GM18951 (cell line): Measurements from ENCODE around the gene P4HTM.

ENCODE experiments used
- POLR2A ChIP-seq: IDR thresholded peaks from 4 replicates; pipeline ENCODE4 v1.6.1; 2011; ENCODE audit warnings: mild to moderate bottlenecking; ENCODE audit not compliant: insufficient read length, insufficient read depth; ENCODE audit errors: extremely low read depth
- in situ Hi-C: fragments of 300-500 bp; cut with MboI; formaldehyde crosslinking; loops from one replicate; pipeline ENCODE4 v1.12.0; 2022; ENCODE audit warnings: low sequenced_read_pairs, mixed read lengths, inconsistent platforms; ENCODE audit not compliant: unreplicated experiment

P4HTM gene

GRCh38 chr3:48996640-48997039 is 6.6 kb downstream of the P4HTM start:
- in situ Hi-C loops: no loop called here

GRCh38 chr3:48997102-48997635 is 7.1 kb downstream of the P4HTM start:
- in situ Hi-C loops: no loop called here
- no peak for TF ChIP-seq POLR2A

More at GRCh38 chr3:48996640-48997039, 6.6 kb downstream of the P4HTM start:
- no peak for TF ChIP-seq POLR2A

- in situ Hi-C loops: no loop called here
These were observed 7.9 kb downstream of the P4HTM start for GRCh38 chr3:48997714-48998637.

GRCh38 chr3:48999085-48999858 is 9.2 kb downstream of the P4HTM start:
- in situ Hi-C loops: no loop called here
- no peak for TF ChIP-seq POLR2A

More at GRCh38 chr3:48997714-48998637, 7.9 kb downstream of the P4HTM start:
- TF ChIP-seq POLR2A: no peak

GRCh38 chr3:49001155-49001554 is 11.1 kb downstream of the P4HTM start:
- in situ Hi-C loops: no loop called here
- peak; percentile 12 for TF ChIP-seq POLR2A

GRCh38 chr3:49004352-49005302 is 14.6 kb downstream of the P4HTM start:
- in situ Hi-C loops: no loop called here
- no peak for TF ChIP-seq POLR2A

GRCh38 chr3:49005303-49005680 is 15.3 kb downstream of the P4HTM start:
- TF ChIP-seq POLR2A: no peak

GRCh38 chr3:49005998-49006397 is 16.0 kb downstream of the P4HTM start:
- in situ Hi-C loops: no loop called here
- TF ChIP-seq POLR2A: no peak

More at GRCh38 chr3:49005303-49005680, 15.3 kb downstream of the P4HTM start:
- in situ Hi-C loops: no loop called here

GRCh38 chr3:49006408-49007067 is 16.5 kb downstream of the P4HTM start:
- in situ Hi-C loops: no loop called here
- TF ChIP-seq POLR2A: no peak

GRCh38 chr3:49007068-49007770 is 17.2 kb downstream of the P4HTM start, which contains the start of gene WDR6:
WDR6 (plus strand) TSS chr3:49007391; CDS start chr3:49007432, 41 bp downstream.
- TF ChIP-seq POLR2A: peak; percentile 90
- in situ Hi-C loops: no loop called here
